ENCODE measurements around the gene TM9SF1. TPM values are rescaled to one million over a fixed set of nuclear protein-coding genes. Genes with fewer than 3 reads are reported as not detected.

TM9SF1 gene
- total RNA-seq, 1 donor from 2014 or later: 30.5 TPM

DNA sequence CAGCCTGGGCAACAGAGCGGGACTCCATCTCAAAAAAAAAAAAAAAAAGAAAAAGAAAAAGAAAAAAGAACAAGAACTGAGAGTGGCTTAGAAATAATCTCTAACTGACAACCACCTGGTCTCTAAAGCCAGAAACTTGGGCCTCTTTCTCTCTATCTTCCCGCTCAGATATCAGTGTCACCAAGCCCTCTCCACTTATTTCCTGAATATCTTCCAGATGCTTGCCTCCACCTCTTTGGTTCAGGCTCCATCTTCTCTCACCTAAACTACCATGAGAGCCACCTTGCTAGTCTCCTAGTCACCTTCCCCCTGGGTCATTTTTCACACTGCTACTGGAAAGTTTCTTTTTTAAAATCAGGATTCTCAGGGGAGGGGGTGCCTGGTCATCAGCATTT, 1.8 kb upstream of the TM9SF1 start:
- DNase-seq (ENCODE audit: low spot score): no peak
- Histone ChIP-seq H3K4me2 (peak overlapping the region; percentile 92), H3K79me2 (ENCODE audit: low read depth) (peaks cover 14% of the 10 kb centered on the region), H4K20me1 (ENCODE audit: low read depth) (no peaks in the 10 kb centered on the region), H3K9ac (no peak overlapping the region), H3K27me3 (no peaks in the 10 kb centered on the region), H3K4me1 (peaks cover 6% of the 10 kb centered on the region), H3K9me3 (ENCODE audit: low read depth) (no peaks in the 10 kb centered on the region), H2AFZ (replicated peaks) (no peak overlapping the region), H3K27ac (no peak overlapping the region), H3F3A (ENCODE audit: low read depth) (peaks cover 27% of the 10 kb centered on the region), H3K36me3 (peaks cover under 1% of the 10 kb centered on the region), H3K4me3 (no peak overlapping the region)
- Mint-ChIP-seq H3K4me1 (peaks cover 21% of the 10 kb centered on the region), H3K36me3 (peaks cover 21% of the 10 kb centered on the region), H3K9me3 (no peaks in the 10 kb centered on the region), H3K27ac (no peak overlapping the region), H3K27me3 (ENCODE audit: insufficient read depth, low read depth) (peaks cover 8% of the 10 kb centered on the region), H3K4me3 (peak overlapping the region; percentile 98)
- TF ChIP-seq EZH2phosphoT487 (IDR thresholded peaks at IDR 0.05) (no peak), EZH2 (IDR thresholded peaks at IDR 0.05) (no peak)
- TF ChIP-seq, protein P1, sequence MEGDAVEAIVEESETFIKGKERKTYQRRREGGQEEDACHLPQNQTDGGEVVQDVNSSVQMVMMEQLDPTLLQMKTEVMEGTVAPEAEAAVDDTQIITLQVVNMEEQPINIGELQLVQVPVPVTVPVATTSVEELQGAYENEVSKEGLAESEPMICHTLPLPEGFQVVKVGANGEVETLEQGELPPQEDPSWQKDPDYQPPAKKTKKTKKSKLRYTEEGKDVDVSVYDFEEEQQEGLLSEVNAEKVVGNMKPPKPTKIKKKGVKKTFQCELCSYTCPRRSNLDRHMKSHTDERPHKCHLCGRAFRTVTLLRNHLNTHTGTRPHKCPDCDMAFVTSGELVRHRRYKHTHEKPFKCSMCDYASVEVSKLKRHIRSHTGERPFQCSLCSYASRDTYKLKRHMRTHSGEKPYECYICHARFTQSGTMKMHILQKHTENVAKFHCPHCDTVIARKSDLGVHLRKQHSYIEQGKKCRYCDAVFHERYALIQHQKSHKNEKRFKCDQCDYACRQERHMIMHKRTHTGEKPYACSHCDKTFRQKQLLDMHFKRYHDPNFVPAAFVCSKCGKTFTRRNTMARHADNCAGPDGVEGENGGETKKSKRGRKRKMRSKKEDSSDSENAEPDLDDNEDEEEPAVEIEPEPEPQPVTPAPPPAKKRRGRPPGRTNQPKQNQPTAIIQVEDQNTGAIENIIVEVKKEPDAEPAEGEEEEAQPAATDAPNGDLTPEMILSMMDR (IDR thresholded peaks at IDR 0.05): no peak

DNA sequence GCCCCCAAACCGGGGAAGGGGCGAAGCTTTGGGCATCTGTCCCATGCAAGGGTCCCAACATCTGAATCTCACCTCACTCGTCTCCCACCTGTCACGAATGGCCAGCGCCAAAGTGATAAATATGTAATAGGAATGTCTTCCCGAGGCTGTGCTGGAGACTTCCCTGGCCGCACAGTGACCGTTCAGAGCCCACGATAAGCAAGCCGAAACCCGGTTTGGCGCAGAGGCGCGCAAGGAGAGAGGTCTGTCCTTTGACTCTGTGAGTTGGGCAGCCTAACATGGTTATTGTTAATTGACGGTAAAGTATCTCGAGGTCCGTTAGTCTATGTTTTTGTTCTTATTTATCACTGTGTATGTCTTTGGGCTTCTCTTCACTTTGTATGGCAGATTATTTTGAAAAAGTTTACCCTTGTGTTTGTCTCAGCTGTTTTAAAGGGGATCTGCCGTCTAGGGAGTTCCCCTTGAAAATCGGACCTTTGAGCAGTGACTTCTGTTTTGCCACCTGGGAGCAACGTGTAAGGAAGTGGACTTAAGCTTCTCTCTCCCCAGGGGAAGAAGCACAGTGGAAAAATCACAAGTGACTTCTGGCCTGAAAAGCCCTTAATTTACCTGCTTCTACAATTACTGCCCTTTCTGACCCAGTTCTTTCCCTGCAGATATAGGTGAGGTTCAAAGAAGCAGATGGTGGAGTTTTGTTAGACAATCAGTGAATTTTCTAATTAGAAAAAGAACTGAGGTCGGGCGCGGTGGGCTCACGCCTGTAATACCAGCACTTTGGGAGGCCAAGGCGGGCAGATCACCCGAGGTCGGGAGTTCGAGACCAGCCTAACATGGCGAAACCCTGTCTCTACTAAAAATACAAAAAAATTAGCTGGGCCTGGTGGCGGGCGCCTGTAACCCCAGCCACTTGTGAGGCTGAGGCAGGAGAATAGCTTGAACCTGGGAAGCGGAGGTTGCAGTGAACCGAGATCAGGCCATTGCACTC, 1.1 kb upstream of the TM9SF1 start:
- peak overlapping the region; percentile 92 for H3K4me2 ChIP-seq
- Mint-ChIP-seq H3K4me3 (peak overlapping the region; percentile 98), H3K36me3 (peaks cover 20% of the 10 kb centered on the region), H3K27ac (peak overlapping the region; percentile 99), H3K9me3 (no peaks in the 10 kb centered on the region), H3K4me1 (peaks cover 21% of the 10 kb centered on the region), H3K27me3 (ENCODE audit: insufficient read depth, low read depth) (peaks cover 8% of the 10 kb centered on the region)
- no peaks in the 10 kb centered on the region for H4K20me1 ChIP-seq (ENCODE audit: low read depth)
- peak overlapping the region; percentile 81 for H3K4me3 ChIP-seq
- peak overlapping the region; percentile 70 for H3K9ac ChIP-seq
- H3K79me2 ChIP-seq (ENCODE audit: low read depth): peaks cover 14% of the 10 kb centered on the region
- peaks cover 6% of the 10 kb centered on the region for H3K4me1 ChIP-seq
- no peaks in the 10 kb centered on the region for H3K27me3 ChIP-seq
- H2AFZ ChIP-seq (replicated peaks): peak overlapping the region; percentile 87
- H3K9me3 ChIP-seq (ENCODE audit: low read depth): no peaks in the 10 kb centered on the region
- peak; percentile 43 for DNase-seq (ENCODE audit: low spot score)
- no peaks in the 10 kb centered on the region for H3K36me3 ChIP-seq
- peak overlapping the region; percentile 90 for H3K27ac ChIP-seq
- peaks cover 27% of the 10 kb centered on the region for H3F3A ChIP-seq (ENCODE audit: low read depth)
- TF ChIP-seq, protein P1 (IDR thresholded peaks at IDR 0.05): no peak
- TF ChIP-seq EZH2phosphoT487 (IDR thresholded peaks at IDR 0.05) (no peak), EZH2 (IDR thresholded peaks at IDR 0.05) (no peak)

DNA sequence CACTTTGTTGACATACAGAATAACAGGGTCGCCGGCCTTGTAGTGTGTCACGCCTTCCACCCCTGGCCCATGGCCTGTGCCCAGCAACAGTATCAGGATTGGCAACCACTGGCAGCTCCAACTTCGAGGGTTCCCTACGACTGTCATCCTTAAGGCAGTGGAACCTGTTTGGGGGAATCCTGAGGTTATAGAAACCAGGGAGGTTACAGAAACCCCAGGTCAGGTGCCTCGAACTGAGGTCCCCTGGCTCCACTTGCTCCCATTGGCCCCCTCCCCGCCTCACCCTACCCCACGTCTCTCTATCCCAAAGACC, 412 bp downstream of the TM9SF1 start:
- Histone ChIP-seq H3K27me3 (no peaks in the 10 kb centered on the region), H4K20me1 (ENCODE audit: low read depth) (no peaks in the 10 kb centered on the region), H3K4me3 (peak overlapping the region; percentile 81), H2AFZ (replicated peaks) (peak overlapping the region; percentile 87), H3K4me1 (peaks cover 6% of the 10 kb centered on the region), H3K9ac (no peak overlapping the region), H3K36me3 (no peaks in the 10 kb centered on the region), H3K79me2 (ENCODE audit: low read depth) (peaks cover 14% of the 10 kb centered on the region), H3K27ac (no peak overlapping the region), H3K4me2 (peak overlapping the region; percentile 92), H3F3A (ENCODE audit: low read depth) (peaks cover 27% of the 10 kb centered on the region), H3K9me3 (ENCODE audit: low read depth) (no peaks in the 10 kb centered on the region)
- peak overlapping the region; percentile 60 for H3K27ac Mint-ChIP-seq
- peaks cover 24% of the 10 kb centered on the region for H3K4me1 Mint-ChIP-seq
- peaks cover 24% of the 10 kb centered on the region for H3K36me3 Mint-ChIP-seq
- no peak for DNase-seq (ENCODE audit: low spot score)
- H3K4me3 Mint-ChIP-seq: peak overlapping the region; percentile 98
- no peaks in the 10 kb centered on the region for H3K9me3 Mint-ChIP-seq
- TF ChIP-seq EZH2 (IDR thresholded peaks at IDR 0.05) (no peak), EZH2phosphoT487 (IDR thresholded peaks at IDR 0.05) (no peak)
- TF ChIP-seq, protein P1 (IDR thresholded peaks at IDR 0.05): no peak
- peaks cover 8% of the 10 kb centered on the region for H3K27me3 Mint-ChIP-seq (ENCODE audit: insufficient read depth, low read depth)
